SK-N-SH treated with all-trans-retinoic acid at 6 μM for 48 hours (cell line): ENCODE measurements around the gene JMJD1C.

Source experiments
- CREB5 ChIP-seq: fragments of 250-450 bp; sonication (Bioruptor Pico); IDR thresholded peaks from 2 replicates; pipeline ENCODE4 v1.5.1; 2020; ENCODE audit warnings: low read depth, mild to moderate bottlenecking, moderate library complexity
- ISL1 ChIP-seq: fragments of 250-450 bp; sonication (Bioruptor Pico); IDR thresholded peaks from 2 replicates; pipeline ENCODE4 v2.1.2; 2022; ENCODE audit warnings: mild to moderate bottlenecking, moderate library complexity
- OSR1 ChIP-seq: fragments of 250-450 bp; sonication (Bioruptor Pico); IDR thresholded peaks from 2 replicates; pipeline ENCODE4 v1.8.0; 2022; ENCODE audit warnings: moderate library complexity, mild to moderate bottlenecking, inconsistent platforms
- PATZ1 ChIP-seq: fragments of 250-450 bp; sonication (Bioruptor Pico); IDR thresholded peaks from 2 replicates; pipeline ENCODE4 v1.8.0; 2020; ENCODE audit warnings: mild to moderate bottlenecking, moderate library complexity, borderline replicate concordance
- TCF4 ChIP-seq: fragments of 250-450 bp; sonication (Bioruptor Pico); IDR thresholded peaks from 2 replicates; pipeline ENCODE4 v1.8.0; 2021; ENCODE audit warnings: mild to moderate bottlenecking, moderate library complexity, borderline replicate concordance
- ZC3H10 ChIP-seq: fragments of 250-450 bp; sonication (Bioruptor Pico); IDR thresholded peaks from 2 replicates; pipeline ENCODE4 v1.5.1; 2021; ENCODE audit warnings: mild to moderate bottlenecking, moderate library complexity
- ZFP3 ChIP-seq: fragments of 250-450 bp; sonication (Bioruptor Pico); IDR thresholded peaks from 2 replicates; pipeline ENCODE4 v1.5.0; 2020; ENCODE audit warnings: mild to moderate bottlenecking, moderate library complexity
- ZNF70 ChIP-seq: fragments of 450-650 bp; formaldehyde crosslinking; IDR thresholded peaks from 2 replicates; pipeline ENCODE4 v1.5.0; 2020; ENCODE audit warnings: mild to moderate bottlenecking, moderate library complexity

- TF ChIP-seq ISL1 (CRISPR knock-in tag) (no peak), TCF4 (CRISPR knock-in tag) (no peak), OSR1 (no peak), ZC3H10 (CRISPR knock-in tag) (no peak), ZNF70 (CRISPR knock-in tag) (no peak), PATZ1 (CRISPR knock-in tag) (no peak), CREB5 (no peak), ZFP3 (CRISPR knock-in tag) (no peak)
These were observed 199.1 kb downstream of the JMJD1C start for GRCh38 chr10:63266391-63267316.
